Stimulated activated CD4-positive, alpha-beta T cell treated with anti-CD3 and anti-CD28 coated beads, TNF-alpha, amount 100 ng/mL, for 1 hour (primary cell): ENCODE measurements around the gene RBM14.
"Not testable (repeated sequence)": the region's sequence is repeated elsewhere in the genome, so short reads cannot be mapped to it uniquely, and the experiment has no call there.

Experiments used
- DNase-seq, 3 donors: peaks; one replicate each; pipeline ENCODE4 v3.0.0-alpha.2; 2020; ENCODE audit warnings: low read depth in 3 of 3, low spot score in 1 of 3

The RBM14 gene

GRCh38 chr11:66632952-66633351 lies 16.5 kb downstream of the RBM14 start:
- DNase-seq = no peak

GRCh38 chr11:66636411-66636810 lies 20.0 kb downstream of the RBM14 start:
- DNase-seq = no peak

- no peak for DNase-seq
Observed at GRCh38 chr11:66637557-66638176, 21.2 kb downstream of the RBM14 start.

DNA sequence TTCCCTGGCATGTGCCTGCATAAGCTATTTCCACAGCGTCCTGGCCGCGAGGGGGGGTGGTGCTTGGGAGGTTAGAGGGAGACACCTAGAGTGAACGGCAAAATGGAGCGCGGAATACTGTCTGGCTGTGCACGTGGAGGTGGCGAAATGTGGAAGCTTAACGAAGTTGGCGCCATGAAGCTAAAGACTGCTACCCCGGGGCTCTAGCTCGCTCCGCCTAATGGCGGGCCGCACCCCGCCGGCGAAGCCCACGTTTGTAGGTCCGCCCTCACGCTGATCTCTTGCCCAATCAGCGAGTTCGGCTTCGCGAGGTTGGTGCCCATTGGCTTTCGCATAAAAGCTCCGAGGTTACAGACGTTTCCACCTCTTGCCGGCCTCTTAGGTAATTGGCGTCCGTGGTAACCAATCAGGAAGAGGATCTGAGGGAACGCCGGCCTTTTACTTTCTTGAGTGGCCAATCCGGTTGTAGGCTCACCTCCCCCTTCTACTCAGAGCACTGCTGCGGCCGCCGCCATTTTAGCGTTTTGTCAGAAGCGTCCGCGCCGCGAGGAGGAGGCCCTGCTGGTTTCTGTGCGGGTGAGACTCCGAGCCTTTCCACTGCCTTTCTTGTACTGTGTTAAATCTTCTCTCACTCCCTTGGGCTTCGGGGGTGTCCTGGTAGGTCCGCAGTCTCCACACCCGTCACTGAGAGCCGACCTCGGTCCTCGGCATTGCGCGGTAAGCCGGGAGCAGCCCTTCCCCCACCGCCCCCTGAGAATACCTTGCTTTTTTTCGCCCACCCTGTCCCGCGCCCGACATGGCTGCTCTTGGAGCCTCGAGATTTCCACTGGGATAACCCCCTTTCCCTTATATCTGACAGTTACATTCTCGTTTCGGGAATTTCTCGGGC lies 22.0 kb downstream of the RBM14 start, which contains the start of gene RBM4:
RBM4 (plus strand) TSS at position 527 of the 889 bp plus-strand sequence. CDS start 1,009 bp downstream, outside the sequence.
- peak; percentile 74 to 96 (median 90) for DNase-seq

GRCh38 chr11:66639066-66639813 lies 22.8 kb downstream of the RBM14 start:
- DNase-seq = no peak

DNA sequence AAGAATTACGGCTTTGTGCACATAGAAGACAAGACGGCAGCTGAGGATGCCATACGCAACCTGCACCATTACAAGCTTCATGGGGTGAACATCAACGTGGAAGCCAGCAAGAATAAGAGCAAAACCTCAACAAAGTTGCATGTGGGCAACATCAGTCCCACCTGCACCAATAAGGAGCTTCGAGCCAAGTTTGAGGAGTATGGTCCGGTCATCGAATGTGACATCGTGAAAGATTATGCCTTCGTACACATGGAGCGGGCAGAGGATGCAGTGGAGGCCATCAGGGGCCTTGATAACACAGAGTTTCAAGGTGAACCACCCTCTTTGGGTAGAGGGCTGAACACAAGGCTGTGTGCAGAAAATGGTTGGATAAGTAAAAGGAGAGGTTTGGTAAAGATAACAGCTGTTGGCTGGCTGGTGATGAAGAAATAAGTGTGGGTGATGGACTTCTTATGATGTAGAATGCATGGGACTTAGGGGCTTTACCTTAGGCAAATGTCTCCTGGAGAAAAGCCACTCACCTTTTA lies 23.4 kb downstream of the RBM14 start:
- not testable (repeated sequence) for DNase-seq

- no peak for DNase-seq
Observed at GRCh38 chr11:66641834-66642233, 25.4 kb downstream of the RBM14 start.

- no peak for DNase-seq
Observed at GRCh38 chr11:66643745-66644437, 27.5 kb downstream of the RBM14 start.

GRCh38 chr11:66646828-66647227 lies 30.4 kb downstream of the RBM14 start:
- DNase-seq = no peak

DNA sequence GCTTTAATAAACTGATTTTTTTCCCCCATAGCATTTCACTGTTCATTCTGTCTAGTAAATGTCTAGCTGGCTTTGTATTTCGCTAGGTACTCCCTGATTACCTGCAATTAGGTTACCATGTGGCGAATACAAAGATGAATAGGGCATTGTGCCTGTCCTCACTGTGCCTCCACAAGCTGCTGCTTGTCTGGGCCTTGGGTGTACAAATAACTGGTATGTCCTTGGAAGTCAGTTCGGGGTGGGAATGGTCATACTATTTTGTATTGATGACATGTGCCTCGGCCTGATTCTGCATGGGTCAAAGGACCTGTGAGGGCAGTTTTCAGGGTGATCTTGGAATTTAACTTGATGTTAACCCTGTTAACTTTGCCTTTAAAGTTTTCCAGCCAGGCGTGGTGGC lies 33.5 kb downstream of the RBM14 start:
- DNase-seq = no peak

DNA sequence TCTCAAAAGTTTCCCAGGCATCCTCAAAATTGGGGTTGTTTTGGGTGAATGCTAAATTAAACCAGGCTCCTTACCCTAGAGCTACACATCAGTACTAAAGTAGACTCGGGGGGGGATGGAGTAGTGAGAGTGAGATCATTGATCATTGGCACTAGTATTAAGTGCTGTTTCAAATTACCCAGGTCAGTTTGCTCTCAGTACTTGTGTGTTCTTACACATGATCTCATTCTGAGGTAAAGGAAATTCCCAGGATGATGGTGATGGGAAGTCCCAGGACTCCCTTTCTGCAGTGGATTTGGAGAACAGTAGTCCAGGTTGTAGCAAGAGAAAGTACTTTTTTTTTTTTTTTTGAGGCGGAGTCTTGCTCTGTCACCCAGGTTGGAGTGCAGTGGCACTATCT lies 34.6 kb downstream of the RBM14 start:
- no peak for DNase-seq

GRCh38 chr11:66652651-66653050 lies 36.2 kb downstream of the RBM14 start:
- DNase-seq = no peak

GRCh38 chr11:66653123-66653522 lies 36.7 kb downstream of the RBM14 start:
- DNase-seq = no peak

GRCh38 chr11:66659763-66660162 lies 43.3 kb downstream of the RBM14 start:
- no peak for DNase-seq

DNA sequence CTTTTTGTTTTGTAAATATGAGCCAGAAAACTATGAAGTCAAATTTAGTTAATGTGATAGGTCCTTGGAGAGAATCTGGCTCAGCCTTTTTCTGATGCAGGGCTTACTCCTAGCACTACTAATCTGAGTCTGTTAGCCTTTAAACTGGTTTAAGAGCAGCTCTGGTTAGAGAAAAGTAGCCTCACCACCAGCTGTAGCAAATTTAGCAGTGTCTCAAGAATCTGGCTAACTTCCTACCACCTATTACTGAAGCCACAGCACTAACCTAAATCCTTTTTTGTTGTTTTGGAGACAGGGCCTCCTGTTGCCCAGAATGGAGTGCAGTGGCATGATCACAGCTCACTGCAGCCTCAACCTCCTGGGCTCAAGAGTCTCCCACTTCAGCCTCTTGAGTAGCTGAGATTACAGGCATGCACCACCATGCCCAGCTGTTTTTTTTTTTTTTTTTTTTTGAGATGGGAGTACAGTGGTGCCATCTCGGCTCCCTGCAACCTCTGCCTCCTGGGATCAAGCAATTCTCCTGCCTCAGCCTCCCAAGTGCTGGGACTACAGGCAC lies 47.4 kb downstream of the RBM14 start:
- DNase-seq = no peak

- no peak for DNase-seq
Observed at GRCh38 chr11:66665369-66665768, 48.9 kb downstream of the RBM14 start.

DNA sequence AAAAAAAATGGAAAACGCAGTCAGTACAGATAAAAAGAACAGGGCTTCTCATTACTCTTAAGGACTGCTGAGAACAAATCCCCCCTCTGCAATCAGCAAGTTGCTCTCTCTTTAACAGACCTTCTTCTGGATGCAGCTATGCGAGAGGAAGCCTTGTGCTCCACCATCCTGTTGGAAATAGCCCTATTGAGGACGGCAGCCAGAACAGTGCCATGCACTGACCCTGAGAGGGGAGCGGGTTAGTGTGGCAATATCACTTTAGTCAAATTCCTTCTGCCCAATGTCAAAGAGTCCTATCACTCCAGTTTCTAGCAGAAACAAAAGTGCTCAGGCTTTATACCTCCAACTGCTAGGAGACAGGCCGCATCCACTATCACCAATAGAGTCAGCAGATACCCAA lies 54.4 kb downstream of the RBM14 start:
- no peak for DNase-seq

GRCh38 chr11:66674964-66675602 lies 58.7 kb downstream of the RBM14 start:
- DNase-seq = no peak

- DNase-seq = no peak
Observed at GRCh38 chr11:66676282-66676919, 60.0 kb downstream of the RBM14 start.
